Erythroblast (primary cell): ENCODE results near the gene CCR8.

Source experiments
- GATA1 ChIP-seq: IDR thresholded peaks from 2 replicates; pipeline ENCODE4 v1.6.1; 2011; ENCODE audit warnings: low read depth, mild to moderate bottlenecking, control low read depth, low read length, moderate library complexity
- POLR2A ChIP-seq: IDR thresholded peaks from 2 replicates; pipeline ENCODE4 v1.6.1; 2011; ENCODE audit warnings: mild to moderate bottlenecking, low read length

- TF ChIP-seq POLR2A (no peak), GATA1 (no peak)
Observed at GRCh38 chr3:39332525-39332924, 3.0 kb downstream of the CCR8 start.
